Measurements from ENCODE around the gene IL6ST.
A peak's percentile ranks its signal among the peaks of the same experiment; 100 is the strongest.
"Not testable (repeated sequence)": the region's sequence is repeated elsewhere in the genome, so short reads cannot be mapped to it uniquely, and the experiment has no call there.

IL6ST gene

GRCh38 chr5:55994495-55994997 lies at the start of gene IL6ST:
Gene IL6ST, minus strand, starts transcription at chr5:55994963. Its CDS starts 18,685 bp downstream, at chr5:55976278.
- Histone ChIP-seq H4K20me1 (ENCODE audit: control insufficient read depth, insufficient read depth, low read depth, low read length) (0 out of 2 replicates have a peak, but pooled peaks cover 1% of the 10 kb centered on the region), H3K36me3 (ENCODE audit: control insufficient read depth, low read length) (no peaks in the 10 kb centered on the region), H3K4me1 (ENCODE audit: control insufficient read depth, low read length) (peaks cover 14% of the 10 kb centered on the region), H3F3A (ENCODE audit: control insufficient read depth, insufficient read depth) (peaks cover 5% of the 10 kb centered on the region; the same call in 1 of the 2 replicates), H3K9me3 (ENCODE audit: control insufficient read depth, insufficient read depth, low read length) (no peaks in the 10 kb centered on the region), H3K4me3 (ENCODE audit: low read length) (peak within 1 kb of the TSS; percentile 96), H3K27me3 (ENCODE audit: control insufficient read depth, low read length) (no peaks in the 10 kb centered on the region), H3K9me2 (replicated peaks; ENCODE audit: control insufficient read depth, low read length) (no peaks in the 10 kb centered on the region), H3K79me2 (ENCODE audit: control insufficient read depth, low read length) (peaks cover 47% of the 10 kb centered on the region), H3K27ac (ENCODE audit: low read depth, low read length) (peak within 1 kb of the TSS; percentile 52), H3K4me2 (ENCODE audit: low read length) (peak within 1 kb of the TSS; percentile 89)
- TF ChIP-seq CTCF (IDR thresholded peaks at IDR 0.05; ENCODE audit: low read depth, low read length, poor library complexity, severe bottlenecking) (no peak), EZH2phosphoT487 (IDR thresholded peaks at IDR 0.05; ENCODE audit: borderline replicate concordance, low read length) (no peak)

- no peaks in the 10 kb centered on the region for H3K36me3 ChIP-seq (ENCODE audit: control insufficient read depth, low read length)
- no peak overlapping the region for H3K4me2 ChIP-seq (ENCODE audit: low read length)
- H3K27me3 ChIP-seq (ENCODE audit: control insufficient read depth, low read length) = no peaks in the 10 kb centered on the region
- TF ChIP-seq CTCF (IDR thresholded peaks at IDR 0.05; ENCODE audit: low read depth, low read length, poor library complexity, severe bottlenecking) (no peak), EZH2phosphoT487 (IDR thresholded peaks at IDR 0.05; ENCODE audit: borderline replicate concordance, low read length) (no peak)
- no peaks in the 10 kb centered on the region for H3K9me3 ChIP-seq (ENCODE audit: control insufficient read depth, insufficient read depth, low read length)
- no peak overlapping the region for H3K4me3 ChIP-seq (ENCODE audit: low read length)
- H3K9me2 ChIP-seq (replicated peaks; ENCODE audit: control insufficient read depth, low read length) = no peaks in the 10 kb centered on the region
- no peaks in the 10 kb centered on the region for H3F3A ChIP-seq (ENCODE audit: control insufficient read depth, insufficient read depth)
- H4K20me1 ChIP-seq (ENCODE audit: control insufficient read depth, insufficient read depth, low read depth, low read length) = no peaks in the 10 kb centered on the region
- H3K79me2 ChIP-seq (ENCODE audit: control insufficient read depth, low read length) = no peaks in the 10 kb centered on the region
- no peaks in the 10 kb centered on the region for H3K4me1 ChIP-seq (ENCODE audit: control insufficient read depth, low read length)
- H3K27ac ChIP-seq (ENCODE audit: low read depth, low read length) = no peak overlapping the region
Observed at GRCh38 chr5:56039985-56040384, 45.2 kb upstream of the IL6ST start.

DNA sequence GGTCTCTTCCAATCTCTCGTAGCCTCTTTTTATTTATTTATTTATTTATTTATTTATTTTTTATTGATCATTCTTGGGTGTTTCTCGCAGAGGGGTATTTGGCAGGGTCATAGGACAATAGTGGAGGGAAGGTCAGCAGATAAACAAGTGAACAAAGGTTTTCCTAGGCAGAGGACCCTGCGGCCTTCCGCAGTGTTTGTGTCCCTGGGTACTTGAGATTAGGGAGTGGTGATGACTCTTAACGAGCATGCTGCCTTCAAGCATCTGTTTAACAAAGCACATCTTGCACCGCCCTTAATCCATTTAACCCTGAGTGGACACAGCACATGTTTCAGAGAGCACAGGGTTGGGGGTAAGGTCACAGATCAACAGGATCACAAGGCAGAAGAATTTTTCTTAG lies 43.4 kb upstream of the IL6ST start:
- not testable (repeated sequence) for H3K4me3 ChIP-seq (ENCODE audit: low read length); H3K27me3 ChIP-seq (ENCODE audit: control insufficient read depth, low read length); H3K36me3 ChIP-seq (ENCODE audit: control insufficient read depth, low read length); H3F3A ChIP-seq (ENCODE audit: control insufficient read depth, insufficient read depth); H3K4me1 ChIP-seq (ENCODE audit: control insufficient read depth, low read length); H4K20me1 ChIP-seq (ENCODE audit: control insufficient read depth, insufficient read depth, low read depth, low read length); H3K79me2 ChIP-seq (ENCODE audit: control insufficient read depth, low read length); H3K9me3 ChIP-seq (ENCODE audit: control insufficient read depth, insufficient read depth, low read length); H3K9me2 ChIP-seq (replicated peaks; ENCODE audit: control insufficient read depth, low read length); H3K4me2 ChIP-seq (ENCODE audit: low read length); H3K27ac ChIP-seq (ENCODE audit: low read depth, low read length)

DNA sequence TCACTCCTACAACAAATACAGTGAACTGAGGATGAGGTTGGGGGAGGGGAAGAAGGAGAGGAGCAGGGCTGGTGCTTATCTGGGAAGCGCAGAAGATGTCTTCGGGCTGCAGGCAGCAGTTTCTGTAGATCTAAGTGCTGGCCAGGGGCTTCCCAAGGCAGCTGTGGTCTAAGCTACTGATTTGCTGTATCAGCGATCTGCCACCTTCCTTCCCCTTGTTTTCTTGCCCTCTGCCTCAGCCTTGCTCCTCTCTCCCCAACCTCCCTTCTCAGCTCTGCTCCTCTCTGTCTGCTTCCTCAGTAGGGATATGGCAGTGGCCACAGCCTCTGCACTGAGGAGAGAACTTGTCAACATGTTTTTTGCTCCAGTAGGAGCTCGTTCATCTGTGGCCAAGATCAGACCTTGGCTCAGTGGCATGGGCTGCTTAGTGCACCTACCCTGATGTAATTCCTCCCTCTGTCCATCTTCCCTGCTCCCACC lies 42.8 kb upstream of the IL6ST start:
- H3K4me1 ChIP-seq (ENCODE audit: control insufficient read depth, low read length) = no peaks in the 10 kb centered on the region

GRCh38 chr5:56035394-56035793 lies 40.6 kb upstream of the IL6ST start:
- H3K79me2 ChIP-seq (ENCODE audit: control insufficient read depth, low read length); H3K36me3 ChIP-seq (ENCODE audit: control insufficient read depth, low read length); H3K9me3 ChIP-seq (ENCODE audit: control insufficient read depth, insufficient read depth, low read length); H3K4me2 ChIP-seq (ENCODE audit: low read length); H3K27ac ChIP-seq (ENCODE audit: low read depth, low read length); H3K27me3 ChIP-seq (ENCODE audit: control insufficient read depth, low read length); H4K20me1 ChIP-seq (ENCODE audit: control insufficient read depth, insufficient read depth, low read depth, low read length); H3F3A ChIP-seq (ENCODE audit: control insufficient read depth, insufficient read depth); H3K4me3 ChIP-seq (ENCODE audit: low read length); H3K4me1 ChIP-seq (ENCODE audit: control insufficient read depth, low read length); H3K9me2 ChIP-seq (replicated peaks; ENCODE audit: control insufficient read depth, low read length): not testable (repeated sequence)

More for the DNA sequence above, 42.8 kb upstream of the IL6ST start:
- H3K4me3 ChIP-seq (ENCODE audit: low read length) = no peak overlapping the region
- no peaks in the 10 kb centered on the region for H4K20me1 ChIP-seq (ENCODE audit: control insufficient read depth, insufficient read depth, low read depth, low read length)
- no peak overlapping the region for H3K4me2 ChIP-seq (ENCODE audit: low read length)
- TF ChIP-seq CTCF (IDR thresholded peaks at IDR 0.05; ENCODE audit: low read depth, low read length, poor library complexity, severe bottlenecking) (no peak), EZH2phosphoT487 (IDR thresholded peaks at IDR 0.05; ENCODE audit: borderline replicate concordance, low read length) (no peak)
- no peaks in the 10 kb centered on the region for H3K9me3 ChIP-seq (ENCODE audit: control insufficient read depth, insufficient read depth, low read length)
- H3K79me2 ChIP-seq (ENCODE audit: control insufficient read depth, low read length) = no peaks in the 10 kb centered on the region
- H3K27me3 ChIP-seq (ENCODE audit: control insufficient read depth, low read length) = no peaks in the 10 kb centered on the region
- no peaks in the 10 kb centered on the region for H3K9me2 ChIP-seq (replicated peaks; ENCODE audit: control insufficient read depth, low read length)
- no peaks in the 10 kb centered on the region for H3K36me3 ChIP-seq (ENCODE audit: control insufficient read depth, low read length)
- no peak overlapping the region for H3K27ac ChIP-seq (ENCODE audit: low read depth, low read length)
- no peaks in the 10 kb centered on the region for H3F3A ChIP-seq (ENCODE audit: control insufficient read depth, insufficient read depth)

Data from DOHH2 (cell line).